GM12878 (cell line): ENCODE data around the gene MTCL3.

Experiments used
- ATAC-seq: fragments of 200-7000 bp; cut with Tn5 transposase; 3 replicates; pipeline ENCODE4 v1.9.1; 2020; ENCODE audit warnings: mild to moderate bottlenecking, moderate library complexity
- BruUV-seq: library from RNA; stranded (reverse); fragments of 400-500 nt; replicated peaks from 2 replicates; lab custom pipeline; 2021; lab: Mats Ljungman, UMichigan
- CTCF ChIA-PET: fragments of 300-600 bp; sonication (Branson Sonifier 250); formaldehyde crosslinking; extraction: SDS; loops from one replicate; lab custom pipeline; 2021; ENCODE audit warnings: inconsistent platforms; lab: Yijun Ruan, JAX
- POLR2A ChIA-PET: fragments of 350-600 bp; formaldehyde crosslinking; extraction: SDS; loops from one replicate; lab custom pipeline; 2021; ENCODE audit warnings: inconsistent platforms; lab: Charles Lee
- RAD21 ChIA-PET: fragments of 300-600 bp; sonication (Branson Sonifier 250); formaldehyde crosslinking; loops from one replicate; lab custom pipeline; 2023; ENCODE audit warnings: antibody characterized with exemption; ENCODE audit not compliant: unreplicated experiment; lab: Charles Lee
- SMC1A ChIA-PET: fragments of 300-600 bp; sonication (Branson Sonifier 250); formaldehyde crosslinking; loops from one replicate; lab custom pipeline; 2023; ENCODE audit not compliant: unreplicated experiment, uncharacterized antibody; lab: Charles Lee
- DNase-seq: peaks from one replicate; pipeline ENCODE4 v3.0.0-alpha.2; 2011; ENCODE audit warnings: low read depth, low spot score
- FAIRE-seq: peaks from 3 replicates; lab custom pipeline; 2011; peaks lifted over from hg19 to GRCh38; lab: Jason Lieb, UNC
- H2AFZ ChIP-seq: 2 replicates; pipeline ENCODE4 v1.6.0; 2011; ENCODE audit warnings: low read depth, low read length, control low read depth; ENCODE audit not compliant: control insufficient read depth
- H3K27ac ChIP-seq: 2 replicates; pipeline ENCODE4 v1.5.1; 2011; ENCODE audit warnings: control low read depth; ENCODE audit not compliant: control insufficient read depth, insufficient read depth
- H3K27me3 ChIP-seq, 2 experiments: replicated peaks in 1 of 2; 2 replicates each; pipeline versions ENCODE4 v1.6.0 to v1.6.1; 2011; ENCODE audit warnings: low read length in 1 of 2; ENCODE audit not compliant: control insufficient read depth in 2 of 2, insufficient read depth in 2 of 2
- H3K36me3 ChIP-seq, 2 experiments: 2 replicates each; pipeline ENCODE4 v1.5.1; 2011; ENCODE audit warnings: low read length in 1 of 2; ENCODE audit not compliant: control insufficient read depth in 2 of 2, insufficient read depth in 2 of 2
- H3K4me1 ChIP-seq: 2 replicates; pipeline ENCODE4 v1.6.1; 2011; ENCODE audit warnings: mild to moderate bottlenecking, low read length, moderate library complexity, mixed read lengths; ENCODE audit not compliant: control insufficient read depth, insufficient read depth
- H3K4me2 ChIP-seq: 2 replicates; pipeline ENCODE4 v1.6.0; 2011; ENCODE audit warnings: control low read depth; ENCODE audit not compliant: control insufficient read depth, insufficient read depth
- H3K4me3 ChIP-seq: fragments of 200-600 bp; sonication (generic); 2 replicates; pipeline ENCODE4 v1.5.1; 2016
- H3K79me2 ChIP-seq: 2 replicates; pipeline ENCODE4 v1.6.0; 2011; ENCODE audit warnings: low read length; ENCODE audit not compliant: control insufficient read depth, insufficient read depth
- H3K9ac ChIP-seq: 2 replicates; pipeline ENCODE4 v1.8.0; 2011; ENCODE audit warnings: low read length, control low read depth, mixed read lengths; ENCODE audit not compliant: control insufficient read depth, insufficient read depth
- H3K9me3 ChIP-seq: replicated peaks from 3 replicates; pipeline ENCODE4 v1.5.1; 2011; ENCODE audit warnings: mild to moderate bottlenecking, low read length; ENCODE audit not compliant: control insufficient read depth, insufficient read depth
- H4K20me1 ChIP-seq: 2 replicates; pipeline ENCODE4 v1.6.0; 2011; ENCODE audit not compliant: control insufficient read depth, insufficient read depth
- ATF3 ChIP-seq: IDR thresholded peaks from 2 replicates; pipeline ENCODE4 v1.6.1; 2011; ENCODE audit warnings: low read depth, mild to moderate bottlenecking, low read length, moderate library complexity, borderline replicate concordance; ENCODE audit errors: extremely low read depth
- CBX3 ChIP-seq: fragments of 200-600 bp; sonication (generic); IDR thresholded peaks from 2 replicates; pipeline ENCODE4 v1.6.1; 2016; ENCODE audit warnings: low read depth, borderline replicate concordance
- DPF2 ChIP-seq: fragments of 450-650 bp; IDR thresholded peaks from 2 replicates; pipeline ENCODE4 v1.6.1; 2017; ENCODE audit warnings: mild to moderate bottlenecking
- EED ChIP-seq: sonication (generic); IDR thresholded peaks from 2 replicates; pipeline ENCODE4 v1.6.1; 2016; ENCODE audit warnings: antibody characterized with exemption, low read depth
- FOXK2 ChIP-seq: fragments of 450-650 bp; IDR thresholded peaks from 2 replicates; pipeline ENCODE4 v1.6.1; 2017; ENCODE audit warnings: mild to moderate bottlenecking, moderate library complexity
- HDGF ChIP-seq: fragments of 450-650 bp; IDR thresholded peaks from 2 replicates; pipeline ENCODE4 v1.6.1; 2016; ENCODE audit warnings: antibody characterized with exemption
- IRF4 ChIP-seq: IDR thresholded peaks from 2 replicates; pipeline ENCODE4 v1.6.1; 2011; ENCODE audit warnings: low read depth, low read length
- MTA3 ChIP-seq: IDR thresholded peaks from 2 replicates; pipeline ENCODE4 v1.6.1; 2012; ENCODE audit warnings: low read length, inconsistent platforms, borderline replicate concordance
- MXI1 ChIP-seq: fragments of 150-350 bp; IDR thresholded peaks from 2 replicates; pipeline ENCODE4 v1.6.1; 2011; ENCODE audit warnings: low read depth, mild to moderate bottlenecking, inconsistent platforms, low read length, improper control_type of control experiment
- NR2C1 ChIP-seq: fragments of 450-650 bp; IDR thresholded peaks from 2 replicates; pipeline ENCODE4 v1.6.1; 2017; ENCODE audit warnings: antibody characterized with exemption, mild to moderate bottlenecking, moderate library complexity
- RCOR1 ChIP-seq: conservative IDR thresholded peaks from 2 replicates; pipeline ENCODE4 v1.6.1; 2012; ENCODE audit warnings: low read depth, low read length, improper control_type of control experiment
- SRF ChIP-seq, 2 experiments: IDR thresholded peaks; 2 replicates each; pipeline ENCODE4 v1.6.1; 2011; ENCODE audit warnings: low read depth in 2 of 2, low read length in 2 of 2, mild to moderate bottlenecking in 1 of 2, moderate library complexity in 1 of 2
- WGBS: methylation state at CpG from one replicate; pipeline ENCODE4 v1.1.6; 2016; ENCODE audit warnings: low lambda C conversion rate; ENCODE audit not compliant: insufficient replicate concordance, insufficient coverage; ENCODE audit errors: missing lambda C conversion rate; 5-methylcytosine and 5-hydroxymethylcytosine counted together
- in situ Hi-C: fragments of 300-500 bp; cut with MboI; formaldehyde crosslinking; loops from 9 replicates; pipeline ENCODE4 v1.14.3; 2018; ENCODE audit warnings: mixed read lengths
- intact Hi-C: fragments of 100-400 bp; cut with micrococcal nuclease; formaldehyde crosslinking; loops from one replicate; pipeline ENCODE4 v1.14.2; 2022; ENCODE audit not compliant: unreplicated experiment

Gene MTCL3

GRCh38 chr6:127514179-127514772 lies 4.9 kb downstream of the MTCL3 start:
- in situ Hi-C loops (no loop called here), intact Hi-C loops (no loop called here)
- DNase-seq (no peak), ATAC-seq (peak; percentile 7; the same call in 2 of the 3 replicates)
- ChIA-PET SMC1A (interaction anchor here (0.6 to 3.9 kb wide), 7 partner anchors 9 to 61 kb away, joined by 3 to 21 read pairs (median 5); no protein-coding TSS in a partner anchor), POLR2A (interaction anchor here (0.7 to 2.0 kb wide), 3 partner anchors 30 to 56 kb away, joined by 3 to 7 read pairs (median 3); no protein-coding TSS in a partner anchor), RAD21 (interaction anchor here (0.7 to 1.6 kb wide), 4 partner anchors 14 to 95 kb away, joined by 3 to 6 read pairs (median 4); no protein-coding TSS in a partner anchor)
- H3K4me2 ChIP-seq = no peak overlapping the region; the same call in 1 of the 2 replicates
- H3K36me3 ChIP-seq = no peaks in the 10 kb centered on the region
- peaks cover 8 to 15% of the 10 kb centered on the region in 2 experiments for H3K27me3 ChIP-seq
- no peaks in the 10 kb centered on the region for H3K9me3 ChIP-seq
- no peak overlapping the region for H3K9ac ChIP-seq
- peaks cover 4% of the 10 kb centered on the region for H3K4me1 ChIP-seq
- no peaks in the 10 kb centered on the region for H4K20me1 ChIP-seq
- no peak overlapping the region for H3K27ac ChIP-seq
- TF ChIP-seq FOXK2 (no peak), DPF2 (no peak), HDGF (no peak), IRF4 (no peak), RCOR1 (no peak), MXI1 (no peak), CBX3 (no peak), ATF3 (no peak), NR2C1 (no peak), MTA3 (no peak), EED (no peak), SRF (IDR thresholded peaks at IDR 0.05; ENCODE audit: low read depth in 2 of 2, low read length in 2 of 2) (no peak)
- TF ChIP-seq, all 136 proteins: peak for 0
- Histone ChIP-seq H3K79me2 (no peaks in the 10 kb centered on the region), H3K4me3 (no peak overlapping the region), H2AFZ (no peak overlapping the region)
- CTCF ChIA-PET = interaction anchor here (0.7 to 4.6 kb wide), 12 partner anchors 8 to 328 kb away, joined by 3 to 28 read pairs (median 4); no protein-coding TSS in a partner anchor
- no TSS peak for BruUV-seq
- no peak for FAIRE-seq
- 38% methylated on average over 8 of the region's 8 CpGs for WGBS
